IMR-90 (cell line): ENCODE data around the gene ESRRB. TPM values are rescaled to one million over a fixed set of nuclear protein-coding genes. Genes with fewer than 3 reads are reported as not detected.

Source experiments
- ATAC-seq: fragments of 200-7000 bp; cut with Tn5 transposase; 2 replicates; pipeline ENCODE4 v1.9.1; 2020; ENCODE audit warnings: low read depth, mild to moderate bottlenecking, moderate library complexity
- BruUV-seq: library from RNA; stranded (reverse); fragments of 400-500 nt; replicated peaks from 2 replicates; lab custom pipeline; 2021; lab: Mats Ljungman, UMichigan
- CTCF ChIA-PET: fragments of 300-600 bp; formaldehyde crosslinking; extraction: SDS; loops from one replicate; lab custom pipeline; 2021; ENCODE audit warnings: antibody characterized with exemption; lab: Yijun Ruan, JAX
- POLR2A ChIA-PET: fragments of 300-600 bp; sonication (Branson Sonifier 250); formaldehyde crosslinking; loops from one replicate; lab custom pipeline; 2022; ENCODE audit warnings: antibody characterized with exemption; ENCODE audit not compliant: unreplicated experiment; lab: Charles Lee
- DNase-seq: peaks from one replicate; pipeline ENCODE4 v3.0.0; 2013
- H2AFZ ChIP-seq: replicated peaks from 2 replicates; pipeline ENCODE3; 2013; ENCODE audit warnings: low read length, mild to moderate bottlenecking; ENCODE audit not compliant: poor library complexity
- H2AK5ac ChIP-seq: 2 replicates; pipeline ENCODE4 v1.6.1; 2013; ENCODE audit warnings: low read depth, low read length, inconsistent platforms
- H2AK9ac ChIP-seq: replicated peaks from 2 replicates; pipeline ENCODE3; 2013; ENCODE audit warnings: mild to moderate bottlenecking, low read depth, low read length, moderate library complexity; ENCODE audit not compliant: poor library complexity
- H2BK120ac ChIP-seq: 2 replicates; pipeline ENCODE4 v1.6.1; 2013; ENCODE audit warnings: low read depth, low read length, inconsistent platforms
- H2BK15ac ChIP-seq: 3 replicates; pipeline ENCODE4 v1.6.1; 2013; ENCODE audit warnings: low read depth, low read length, inconsistent platforms
- H2BK20ac ChIP-seq: 2 replicates; pipeline ENCODE4 v1.6.1; 2013; ENCODE audit warnings: low read depth, mild to moderate bottlenecking, inconsistent platforms, low read length, moderate library complexity
- H2BK5ac ChIP-seq: 2 replicates; pipeline ENCODE4 v1.6.1; 2013; ENCODE audit warnings: mild to moderate bottlenecking, low read depth, low read length, inconsistent platforms; ENCODE audit not compliant: poor library complexity, severe bottlenecking
- H3K14ac ChIP-seq: replicated peaks from 2 replicates; pipeline ENCODE4 v1.6.1; 2013; ENCODE audit warnings: low read depth, low read length, inconsistent platforms
- H3K18ac ChIP-seq: 2 replicates; pipeline ENCODE4 v1.6.1; 2013; ENCODE audit warnings: low read depth, low read length, control low read depth
- H3K23ac ChIP-seq: 2 replicates; pipeline ENCODE4 v1.6.1; 2013; ENCODE audit warnings: low read depth, low read length, inconsistent platforms
- H3K27ac ChIP-seq: 2 replicates; pipeline ENCODE4 v1.5.1; 2013; ENCODE audit warnings: mild to moderate bottlenecking, control low read depth, low read length; ENCODE audit not compliant: insufficient read depth
- H3K27me3 ChIP-seq: 2 replicates; pipeline ENCODE4 v1.6.1; 2013; ENCODE audit warnings: low read length; ENCODE audit not compliant: control insufficient read depth, insufficient read depth
- H3K36me3 ChIP-seq: 2 replicates; pipeline ENCODE4 v1.6.1; 2013; ENCODE audit warnings: low read length, mixed read lengths; ENCODE audit not compliant: control insufficient read depth, insufficient read depth
- H3K4ac ChIP-seq: 2 replicates; pipeline ENCODE4 v1.6.1; 2013; ENCODE audit warnings: low read depth, low read length, inconsistent platforms
- H3K4me1 ChIP-seq: 2 replicates; pipeline ENCODE4 v1.6.1; 2013; ENCODE audit warnings: low read length, mixed read lengths; ENCODE audit not compliant: control insufficient read depth, insufficient read depth
- H3K4me2 ChIP-seq: 2 replicates; pipeline ENCODE4 v1.6.1; 2013; ENCODE audit warnings: low read depth, mild to moderate bottlenecking, control low read depth, low read length, moderate library complexity
- H3K4me3 ChIP-seq: 2 replicates; pipeline ENCODE4 v1.5.1; 2013; ENCODE audit warnings: low read depth, mild to moderate bottlenecking, control low read depth, low read length, moderate library complexity; ENCODE audit not compliant: insufficient read depth
- H3K56ac ChIP-seq: 2 replicates; pipeline ENCODE4 v1.6.1; 2013; ENCODE audit warnings: low read length, inconsistent platforms; ENCODE audit not compliant: insufficient read depth; ENCODE audit errors: extremely low read depth
- H3K79me1 ChIP-seq, 2 experiments: 2 replicates each; pipeline ENCODE4 v1.6.1; 2013; ENCODE audit warnings: low read length in 2 of 2, inconsistent platforms in 1 of 2, low read depth in 1 of 2
- H3K9ac ChIP-seq: 2 replicates; pipeline ENCODE4 v1.6.1; 2013; ENCODE audit warnings: low read depth, low read length, control low read depth
- H3K9me1 ChIP-seq: 2 replicates; pipeline ENCODE4 v1.6.1; 2013; ENCODE audit warnings: low read length, inconsistent platforms; ENCODE audit not compliant: insufficient read depth
- H3K9me3 ChIP-seq: 2 replicates; pipeline ENCODE4 v1.6.1; 2013; ENCODE audit warnings: low read length; ENCODE audit not compliant: control insufficient read depth, insufficient read depth
- H4K20me1 ChIP-seq: 2 replicates; pipeline ENCODE4 v1.6.1; 2013; ENCODE audit warnings: low read length, inconsistent platforms; ENCODE audit not compliant: insufficient read depth
- H4K5ac ChIP-seq: 2 replicates; pipeline ENCODE4 v1.6.1; 2013; ENCODE audit warnings: mild to moderate bottlenecking, low read depth, low read length, control low read depth
- H4K8ac ChIP-seq, 2 experiments: 2 replicates each; pipeline ENCODE4 v1.6.1; 2013; ENCODE audit warnings: low read depth in 2 of 2, low read length in 2 of 2, control low read depth in 1 of 2, inconsistent platforms in 1 of 2
- H4K91ac ChIP-seq: 2 replicates; pipeline ENCODE4 v1.6.1; 2013; ENCODE audit warnings: low read depth, low read length, inconsistent platforms; ENCODE audit not compliant: insufficient read depth
- BHLHE40 ChIP-seq: fragments of 150-350 bp; IDR thresholded peaks from 2 replicates; pipeline ENCODE4 v1.6.1; 2016; ENCODE audit warnings: mild to moderate bottlenecking, low read depth, low read length
- CEBPB ChIP-seq: IDR thresholded peaks from 2 replicates; pipeline ENCODE4 v1.6.1; 2012; ENCODE audit warnings: low read depth, low read length, improper control_type of control experiment
- CHD1 ChIP-seq: IDR thresholded peaks from 2 replicates; pipeline ENCODE4 v1.6.1; 2012; ENCODE audit warnings: low read depth, low read length, improper control_type of control experiment
- CTCF ChIP-seq: conservative IDR thresholded peaks from 2 replicates; pipeline ENCODE4 v1.5.1; 2012; ENCODE audit warnings: mild to moderate bottlenecking, low read depth, low read length, improper control_type of control experiment
- ELK1 ChIP-seq: fragments of 150-350 bp; IDR thresholded peaks from 2 replicates; pipeline ENCODE4 v1.6.1; 2016; ENCODE audit warnings: low read depth, mild to moderate bottlenecking, low read length, moderate library complexity, borderline replicate concordance
- FOS ChIP-seq: fragments of 150-350 bp; IDR thresholded peaks from 2 replicates; pipeline ENCODE4 v1.6.1; 2016; ENCODE audit warnings: low read depth, low read length
- MAFK ChIP-seq: IDR thresholded peaks from 2 replicates; pipeline ENCODE4 v1.6.1; 2012; ENCODE audit warnings: low read depth, low read length, improper control_type of control experiment
- MAZ ChIP-seq: IDR thresholded peaks from 2 replicates; pipeline ENCODE4 v1.6.1; 2012; ENCODE audit warnings: low read depth, mild to moderate bottlenecking, low read length, improper control_type of control experiment, moderate library complexity, borderline replicate concordance
- MXI1 ChIP-seq: IDR thresholded peaks from 2 replicates; pipeline ENCODE4 v1.6.1; 2012; ENCODE audit warnings: low read depth, mild to moderate bottlenecking, low read length, moderate library complexity, borderline replicate concordance
- NFE2L2 ChIP-seq: fragments of 150-350 bp; IDR thresholded peaks from 2 replicates; pipeline ENCODE4 v1.6.1; 2016; ENCODE audit warnings: low read depth, mild to moderate bottlenecking, low read length
- RCOR1 ChIP-seq: IDR thresholded peaks from 2 replicates; pipeline ENCODE4 v1.6.1; 2012; ENCODE audit warnings: mild to moderate bottlenecking, low read length, improper control_type of control experiment; ENCODE audit not compliant: insufficient replicate concordance
- RFX5 ChIP-seq: IDR thresholded peaks from 2 replicates; pipeline ENCODE4 v1.8.0; 2012; ENCODE audit warnings: low read depth, mild to moderate bottlenecking, low read length, moderate library complexity
- SMC3 ChIP-seq: fragments of 150-350 bp; IDR thresholded peaks from 2 replicates; pipeline ENCODE4 v1.6.1; 2016; ENCODE audit warnings: low read depth, mild to moderate bottlenecking, antibody characterized with exemption, low read length, moderate library complexity
- USF2 ChIP-seq: fragments of 150-350 bp; IDR thresholded peaks from 2 replicates; pipeline ENCODE4 v1.6.1; 2017; ENCODE audit warnings: mild to moderate bottlenecking, antibody characterized with exemption, low read length, low read depth
- WGBS, 2 experiments: methylation state at CpG; one replicate each; pipeline versions ENCODE4 v1.1.5 to v1.1.7; 2013; ENCODE audit warnings: missing lambda C conversion rate in 2 of 2; ENCODE audit not compliant: insufficient read length in 1 of 2; ENCODE audit errors: extremely low coverage in 2 of 2; 5-methylcytosine and 5-hydroxymethylcytosine counted together
- dilution Hi-C: fragments of 300-500 bp; cut with HindIII; formaldehyde crosslinking; loops from one replicate; pipeline ENCODE4 v1.14.3; 2018; ENCODE audit warnings: low sequenced_read_pairs; ENCODE audit not compliant: unreplicated experiment
- in situ Hi-C: fragments of 300-500 bp; cut with MboI; formaldehyde crosslinking; loops from 3 replicates; pipeline ENCODE4 v1.14.3; 2019; ENCODE audit warnings: low sequenced_read_pairs, inconsistent platforms, mixed read lengths
- intact Hi-C: fragments of 100-400 bp; cut with micrococcal nuclease; formaldehyde crosslinking; loops from 2 replicates; pipeline ENCODE4 v1.10.0; 2022
- polyA plus RNA-seq, 3 experiments: library from polyadenylated mRNA; depleted of rRNA; stranded (reverse); fragments of >200 nt; gene quantifications; 2 replicates each; pipeline ENCODE4 v1.2.3, GENCODE V29; 2012; ENCODE audit warnings: low replicate concordance in 1 of 3
- total RNA-seq: library from RNA; depleted of rRNA; stranded (reverse); fragments of >200 nt; gene quantifications from 2 replicates; pipeline ENCODE4 v1.2.3, GENCODE V29; 2012

ESRRB gene
- total and polyA plus RNA-seq, 2 of the 4 experiments (the other 2 are of a cell fraction), result not detected

GRCh38 chr14:76339728-76340615 is 36.0 kb upstream of the ESRRB start:
- Histone ChIP-seq H2BK20ac (no peak overlapping the region), H3K36me3 (no peaks in the 10 kb centered on the region), H2AK9ac (no peak overlapping the region), H4K20me1 (no peaks in the 10 kb centered on the region), H3K4ac (no peak overlapping the region), H3K14ac (no peak overlapping the region), H3K27ac (no peak overlapping the region), H3K9me1 (no peaks in the 10 kb centered on the region), H3K56ac (no peak overlapping the region), H2BK120ac (no peak overlapping the region), H2BK15ac (no peak overlapping the region), H3K23ac (no peak overlapping the region), H3K18ac (no peak overlapping the region), H3K4me3 (no peak overlapping the region), H3K9me3 (no peaks in the 10 kb centered on the region), H3K27me3 (peaks cover 14% of the 10 kb centered on the region), H3K79me1 (no peaks in the 10 kb centered on the region), H2AFZ (no peak overlapping the region), H4K5ac (no peak overlapping the region), H3K9ac (no peak overlapping the region), H3K4me1 (no peaks in the 10 kb centered on the region), H3K4me2 (no peak overlapping the region), H4K8ac (no peak overlapping the region), H2AK5ac (no peak overlapping the region), H2BK5ac (no peak overlapping the region), H4K91ac (no peak overlapping the region)
- in situ Hi-C loops (no loop called here), dilution Hi-C loops (no loop called here), intact Hi-C loops (no loop called here)
- WGBS, 2 experiments, result 90% methylated on average over 2 of the region's 24 CpGs; no CpG with 5 or more reads in 1 of the 2 experiments
- ATAC-seq (no peak), DNase-seq (no peak)
- POLR2A ChIA-PET, result no interaction called here
- BruUV-seq, result no TSS peak
- CTCF ChIA-PET, result no interaction called here
- TF ChIP-seq FOS (no peak), CEBPB (no peak), RCOR1 (no peak), CHD1 (no peak), MAFK (no peak), RFX5 (no peak), USF2 (no peak), CTCF (no peak), BHLHE40 (no peak), NFE2L2 (no peak), MXI1 (no peak), ELK1 (no peak), MAZ (no peak), SMC3 (no peak)
